Astrocyte (in vitro differentiated cells and primary cell): ENCODE data around the gene YBX1.
"Not testable (repeated sequence)": the region's sequence is repeated elsewhere in the genome, so short reads cannot be mapped to it uniquely, and the experiment has no call there.

Source experiments
- CTCF ChIP-seq: IDR thresholded peaks from 2 replicates; pipeline ENCODE4 v1.5.1; 2011; ENCODE audit warnings: low read depth, mild to moderate bottlenecking, inconsistent platforms, low read length, moderate library complexity; ENCODE audit not compliant: insufficient read depth
- EZH2 ChIP-seq: IDR thresholded peaks from 2 replicates; pipeline ENCODE4 v1.6.1; 2012; ENCODE audit warnings: mild to moderate bottlenecking, low read length, inconsistent platforms; ENCODE audit not compliant: insufficient read depth

GRCh38 chr1:42712808-42713207 is 30.6 kb downstream of the YBX1 start:
- TF ChIP-seq CTCF, EZH2: not testable (repeated sequence)
